Activated B cell treated with CpG ODN at 0.5 μM for 24 hours (primary cell): Measurements from ENCODE around the gene DBI. TPM values are rescaled to one million over a fixed set of nuclear protein-coding genes. Genes with fewer than 3 reads are reported as not detected.
A peak's percentile ranks its signal among the peaks of the same experiment; 100 is the strongest.

Source experiments
- ATAC-seq: fragments of 200-7000 bp; cut with Tn5 transposase; one replicate; pipeline ENCODE4 v1.10.0; 2021; ENCODE audit warnings: low read depth, mild to moderate bottlenecking, moderate library complexity
- CTCF ChIA-PET: fragments of 350-600 bp; sonication (Branson Sonifier 250); formaldehyde crosslinking; loops from one replicate; lab custom pipeline; 2021; ENCODE audit warnings: antibody characterized with exemption; lab: Charles Lee
- POLR2A ChIA-PET: fragments of 350-600 bp; sonication (Branson Sonifier 250); formaldehyde crosslinking; loops from one replicate; lab custom pipeline; 2021; ENCODE audit warnings: antibody characterized with exemption; lab: Charles Lee
- DNase-seq: peaks from one replicate; pipeline ENCODE4 v3.0.0; 2022
- H3K27ac Mint-ChIP-seq: one replicate; pipeline ENCODE4 v1.8.0; 2020; ENCODE audit warnings: mixed read lengths
- H3K27me3 Mint-ChIP-seq: one replicate; pipeline ENCODE4 v1.8.0; 2021; ENCODE audit warnings: mixed read lengths
- H3K36me3 Mint-ChIP-seq: one replicate; pipeline ENCODE4 v1.8.0; 2021; ENCODE audit warnings: low read depth, mixed read lengths
- H3K4me1 Mint-ChIP-seq: one replicate; pipeline ENCODE4 v1.8.0; 2021; ENCODE audit warnings: mixed read lengths
- H3K4me3 Mint-ChIP-seq: one replicate; pipeline ENCODE4 v1.8.0; 2020; ENCODE audit warnings: mild to moderate bottlenecking, mixed read lengths
- H3K9me3 Mint-ChIP-seq: one replicate; pipeline ENCODE4 v1.8.0; 2020; ENCODE audit warnings: mixed read lengths
- intact Hi-C: fragments of 100-400 bp; cut with micrococcal nuclease; formaldehyde crosslinking; loops from one replicate; pipeline ENCODE4 v1.15.1; 2024
- total RNA-seq: library from RNA; stranded (reverse); gene quantifications from 2 replicates; pipeline ENCODE4 v1.2.3, GENCODE V29; 2022
- TF ChIP-seq, protein P1 (sequence below): fragments of 200-600 bp; IDR thresholded peaks from one replicate; pipeline ENCODE4 v1.8.0; 2022; ENCODE audit warnings: antibody characterized with exemption, mild to moderate bottlenecking

Gene DBI
- total RNA-seq, 1 donor from 2014 or later = 112 TPM

DNA sequence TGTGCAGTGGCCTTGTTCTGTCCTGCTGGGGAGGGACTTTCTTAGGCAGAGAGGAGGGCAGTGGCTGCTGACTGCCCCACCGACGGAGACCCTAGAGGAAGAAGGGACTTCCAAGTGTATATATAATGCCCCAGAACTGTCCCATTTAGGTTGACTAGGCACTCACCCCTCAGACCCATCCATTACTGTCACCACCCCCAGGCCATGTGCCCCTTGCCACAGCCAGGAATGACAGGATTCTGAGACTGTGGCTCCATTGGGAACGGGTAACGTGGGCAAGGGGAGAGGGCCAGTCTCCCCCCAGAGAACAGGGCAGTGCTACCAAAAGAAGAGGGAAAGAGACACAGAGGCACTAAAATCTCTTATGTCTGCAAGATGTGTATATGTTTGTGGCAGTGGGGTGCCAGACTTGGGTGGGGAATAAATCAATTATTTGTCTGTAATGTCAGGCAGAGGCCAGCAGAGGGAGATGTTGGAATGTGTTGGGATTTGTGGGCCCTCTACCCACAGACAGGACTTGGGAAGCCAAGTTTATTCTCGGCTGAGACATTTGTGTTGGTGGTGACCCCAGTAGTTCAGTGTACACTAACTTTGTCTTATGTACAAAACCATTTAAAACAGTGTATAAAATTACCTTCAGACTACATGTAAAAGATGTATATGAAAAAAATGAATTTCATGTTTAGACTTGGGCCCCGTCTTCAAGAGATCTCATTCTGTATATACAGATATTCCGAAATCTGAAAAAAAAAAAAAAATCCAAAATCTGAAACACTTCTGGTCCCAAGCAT lies 40.8 kb downstream of the DBI start:
- no peak overlapping the region for H3K27ac Mint-ChIP-seq
- TF ChIP-seq, protein P1, sequence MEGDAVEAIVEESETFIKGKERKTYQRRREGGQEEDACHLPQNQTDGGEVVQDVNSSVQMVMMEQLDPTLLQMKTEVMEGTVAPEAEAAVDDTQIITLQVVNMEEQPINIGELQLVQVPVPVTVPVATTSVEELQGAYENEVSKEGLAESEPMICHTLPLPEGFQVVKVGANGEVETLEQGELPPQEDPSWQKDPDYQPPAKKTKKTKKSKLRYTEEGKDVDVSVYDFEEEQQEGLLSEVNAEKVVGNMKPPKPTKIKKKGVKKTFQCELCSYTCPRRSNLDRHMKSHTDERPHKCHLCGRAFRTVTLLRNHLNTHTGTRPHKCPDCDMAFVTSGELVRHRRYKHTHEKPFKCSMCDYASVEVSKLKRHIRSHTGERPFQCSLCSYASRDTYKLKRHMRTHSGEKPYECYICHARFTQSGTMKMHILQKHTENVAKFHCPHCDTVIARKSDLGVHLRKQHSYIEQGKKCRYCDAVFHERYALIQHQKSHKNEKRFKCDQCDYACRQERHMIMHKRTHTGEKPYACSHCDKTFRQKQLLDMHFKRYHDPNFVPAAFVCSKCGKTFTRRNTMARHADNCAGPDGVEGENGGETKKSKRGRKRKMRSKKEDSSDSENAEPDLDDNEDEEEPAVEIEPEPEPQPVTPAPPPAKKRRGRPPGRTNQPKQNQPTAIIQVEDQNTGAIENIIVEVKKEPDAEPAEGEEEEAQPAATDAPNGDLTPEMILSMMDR = peak; percentile 68
- no peaks in the 10 kb centered on the region for H3K9me3 Mint-ChIP-seq
- CTCF ChIA-PET = interaction anchor here (9.4 kb wide), 1 partner anchor 69 kb away, joined by 102 read pairs; no protein-coding TSS in a partner anchor
- intact Hi-C loops = loop anchor here (1.0 kb wide), 3 partner anchors 24 to 253 kb away; partner anchors contain the start of gene TMEM37
- no peaks in the 10 kb centered on the region for H3K4me1 Mint-ChIP-seq
- POLR2A ChIA-PET = no interaction called here
- peaks cover 13% of the 10 kb centered on the region for H3K27me3 Mint-ChIP-seq
- H3K4me3 Mint-ChIP-seq = no peak overlapping the region
- ATAC-seq (peak; percentile 47), DNase-seq (no peak)
- H3K36me3 Mint-ChIP-seq = no peaks in the 10 kb centered on the region

DNA sequence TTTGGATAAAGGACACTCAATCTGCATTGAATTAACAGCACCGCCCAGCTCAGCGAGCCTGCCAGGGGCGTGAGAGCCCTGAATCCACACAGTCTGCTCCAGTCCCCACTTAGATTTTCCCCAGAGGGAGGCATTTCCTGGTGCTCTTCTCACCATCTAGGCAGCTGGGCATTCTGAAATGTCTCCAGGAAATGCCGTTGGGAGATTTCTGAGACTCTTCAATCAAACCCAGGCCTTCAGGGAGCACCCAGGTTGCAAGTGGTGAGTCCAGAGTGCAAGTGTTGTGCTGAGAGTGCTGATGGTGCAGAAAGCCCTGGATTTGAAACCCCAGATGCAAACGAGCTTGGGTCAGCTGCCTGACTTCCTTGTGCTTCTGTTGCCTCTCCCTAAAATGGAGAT lies 41.4 kb downstream of the DBI start:
- peaks cover 13% of the 10 kb centered on the region for H3K27me3 Mint-ChIP-seq
- no peaks in the 10 kb centered on the region for H3K36me3 Mint-ChIP-seq
- intact Hi-C loops = no loop called here
- TF ChIP-seq, protein P1 = no peak
- no peaks in the 10 kb centered on the region for H3K9me3 Mint-ChIP-seq
- H3K27ac Mint-ChIP-seq = no peak overlapping the region
- ChIA-PET CTCF (interaction anchor here (9.4 kb wide), 1 partner anchor 69 kb away, joined by 102 read pairs; no protein-coding TSS in a partner anchor), POLR2A (interaction anchor here (0.7 kb wide), 1 partner anchor 66 kb away, joined by 8 read pairs; no protein-coding TSS in a partner anchor)
- no peak overlapping the region for H3K4me3 Mint-ChIP-seq
- no peak for ATAC-seq
- no peak for DNase-seq
- no peaks in the 10 kb centered on the region for H3K4me1 Mint-ChIP-seq

GRCh38 chr2:119409506-119409905 lies 42.7 kb downstream of the DBI start:
- Mint-ChIP-seq H3K27ac (no peak overlapping the region), H3K36me3 (no peaks in the 10 kb centered on the region), H3K27me3 (peaks cover 13% of the 10 kb centered on the region), H3K9me3 (no peaks in the 10 kb centered on the region), H3K4me3 (no peak overlapping the region), H3K4me1 (peaks cover under 1% of the 10 kb centered on the region)
- intact Hi-C loops = no loop called here
- CTCF ChIA-PET = interaction anchor here (0.7 to 9.4 kb wide), 2 partner anchors 22 to 67 kb away, joined by 3 to 102 read pairs; partner anchors contain the start of gene TMEM37
- ATAC-seq (no peak), DNase-seq (no peak)
- TF ChIP-seq, protein P1 = no peak
- POLR2A ChIA-PET = no interaction called here

DNA sequence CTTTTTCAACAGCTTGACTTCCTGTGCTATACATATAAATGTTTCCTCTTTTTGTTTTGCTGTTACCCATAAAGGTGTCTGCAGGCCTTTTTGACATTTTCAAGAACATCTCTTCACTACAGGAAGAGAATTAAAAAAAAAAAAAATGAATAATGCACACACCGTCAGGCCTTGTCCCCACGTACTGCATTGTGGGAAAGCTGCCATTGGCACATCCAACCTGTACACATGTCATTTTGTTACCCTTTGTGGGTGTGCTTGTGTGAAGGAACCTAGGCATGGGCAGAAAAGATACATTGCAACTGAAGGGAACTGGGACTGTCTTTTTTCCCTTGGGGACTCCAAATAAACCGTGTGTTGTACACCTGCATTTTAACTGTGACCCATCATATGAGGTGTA lies 48.1 kb downstream of the DBI start:
- H3K4me3 Mint-ChIP-seq = no peak overlapping the region

More for the DNA sequence above, 48.1 kb downstream of the DBI start:
- intact Hi-C loops = no loop called here
- Mint-ChIP-seq H3K9me3 (no peaks in the 10 kb centered on the region), H3K27me3 (peaks cover 17% of the 10 kb centered on the region), H3K4me1 (peaks cover 17% of the 10 kb centered on the region), H3K36me3 (no peaks in the 10 kb centered on the region), H3K27ac (no peak overlapping the region)
- TF ChIP-seq, protein P1 = no peak
- DNase-seq = no peak
- ChIA-PET CTCF (interaction anchor here (0.7 kb wide), 1 partner anchor 23 kb away, joined by 3 read pairs; no protein-coding TSS in a partner anchor), POLR2A (interaction anchor here (2.4 kb wide), 1 partner anchor 16 kb away, joined by 9 read pairs; the partner anchor contains the start of gene TMEM37)
- ATAC-seq = no peak
